Brain microvascular endothelial cell (primary cell): ENCODE results near the gene LPCAT3.

Experiments
- DNase-seq: peaks from one replicate; pipeline ENCODE4 v3.0.0-alpha.2; 2020
- H3K27ac ChIP-seq: fragments of 250-450 bp; sonication (Bioruptor Pico); 2 replicates; pipeline ENCODE4 v1.5.1; 2020; ENCODE audit warnings: mild to moderate bottlenecking, moderate library complexity
- H3K27me3 ChIP-seq: fragments of 250-450 bp; sonication (Bioruptor Pico); replicated peaks from 2 replicates; pipeline ENCODE4 v1.5.1; 2020; ENCODE audit warnings: mild to moderate bottlenecking
- H3K36me3 ChIP-seq: fragments of 250-450 bp; sonication (Bioruptor Pico); replicated peaks from 2 replicates; pipeline ENCODE4 v1.5.1; 2020; ENCODE audit warnings: mild to moderate bottlenecking
- H3K4me3 ChIP-seq: 2 replicates; pipeline ENCODE4 v1.5.1; 2011; ENCODE audit warnings: low read depth, mild to moderate bottlenecking, control low read depth, low read length, moderate library complexity
- CTCF ChIP-seq: IDR thresholded peaks from 2 replicates; pipeline ENCODE4 v1.5.1; 2011; ENCODE audit warnings: low read depth, mild to moderate bottlenecking, moderate library complexity, low read length, control low read depth, inconsistent platforms; ENCODE audit errors: missing control alignments
- in situ Hi-C: cut with HindIII; loops from 2 replicates; pipeline ENCODE4 v1.10.0; 2017; ENCODE audit warnings: low sequenced_read_pairs, low pct_ligation_motif_present

LPCAT3 gene

GRCh38 chr12:6938353-6939190, 79.7 kb downstream of the LPCAT3 start:
- no peaks in the 10 kb centered on the region for H3K27me3 ChIP-seq
- in situ Hi-C loops: no loop called here
- no peak for DNase-seq
- no peak overlapping the region for H3K27ac ChIP-seq
- peak overlapping the region; percentile 26 for H3K4me3 ChIP-seq
- no peak for TF ChIP-seq CTCF
- peaks cover 37% of the 10 kb centered on the region for H3K36me3 ChIP-seq

GRCh38 chr12:6937481-6938352, 80.6 kb downstream of the LPCAT3 start:
- H3K27ac ChIP-seq: peak overlapping the region; percentile 65
- peaks cover 38% of the 10 kb centered on the region for H3K36me3 ChIP-seq
- in situ Hi-C loops: no loop called here
- peak overlapping the region; percentile 66 for H3K4me3 ChIP-seq
- TF ChIP-seq CTCF: peak; percentile 95
- DNase-seq: peak; percentile 84
- no peaks in the 10 kb centered on the region for H3K27me3 ChIP-seq

- H3K27me3 ChIP-seq: no peaks in the 10 kb centered on the region
- in situ Hi-C loops: no loop called here
- H3K36me3 ChIP-seq: peaks cover 42% of the 10 kb centered on the region
- H3K27ac ChIP-seq: no peak overlapping the region
- DNase-seq: no peak
- no peak for TF ChIP-seq CTCF
- peak overlapping the region; percentile 66 for H3K4me3 ChIP-seq
These were observed 81.4 kb downstream of the LPCAT3 start for GRCh38 chr12:6936636-6937480.

- in situ Hi-C loops: no loop called here
- Histone ChIP-seq H3K27me3 (no peaks in the 10 kb centered on the region), H3K27ac (no peak overlapping the region), H3K36me3 (peaks cover 41% of the 10 kb centered on the region), H3K4me3 (no peak overlapping the region)
- DNase-seq: no peak
- no peak for TF ChIP-seq CTCF
These were observed 82.1 kb downstream of the LPCAT3 start for GRCh38 chr12:6936194-6936635.

- no peak for TF ChIP-seq CTCF
- no peak overlapping the region for H3K27ac ChIP-seq
- H3K27me3 ChIP-seq: no peaks in the 10 kb centered on the region
- in situ Hi-C loops: no loop called here
- H3K4me3 ChIP-seq: no peak overlapping the region
- peaks cover 39% of the 10 kb centered on the region for H3K36me3 ChIP-seq
- no peak for DNase-seq
These were observed 82.7 kb downstream of the LPCAT3 start for GRCh38 chr12:6935371-6936193.
